ENCODE measurements around the gene SPRR1A.
A peak's percentile ranks its signal among the peaks of the same experiment; 100 is the strongest.

SPRR1A gene

GRCh38 chr1:152960452-152961044, 23.3 kb upstream of the SPRR1A start:
- Histone ChIP-seq H3K9ac (ENCODE audit: low read length) (no peak overlapping the region), H3K4me2 (ENCODE audit: low read length) (no peak overlapping the region), H3K4me3 (ENCODE audit: low read depth, low read length, poor library complexity, severe bottlenecking) (no peak overlapping the region)

DNA sequence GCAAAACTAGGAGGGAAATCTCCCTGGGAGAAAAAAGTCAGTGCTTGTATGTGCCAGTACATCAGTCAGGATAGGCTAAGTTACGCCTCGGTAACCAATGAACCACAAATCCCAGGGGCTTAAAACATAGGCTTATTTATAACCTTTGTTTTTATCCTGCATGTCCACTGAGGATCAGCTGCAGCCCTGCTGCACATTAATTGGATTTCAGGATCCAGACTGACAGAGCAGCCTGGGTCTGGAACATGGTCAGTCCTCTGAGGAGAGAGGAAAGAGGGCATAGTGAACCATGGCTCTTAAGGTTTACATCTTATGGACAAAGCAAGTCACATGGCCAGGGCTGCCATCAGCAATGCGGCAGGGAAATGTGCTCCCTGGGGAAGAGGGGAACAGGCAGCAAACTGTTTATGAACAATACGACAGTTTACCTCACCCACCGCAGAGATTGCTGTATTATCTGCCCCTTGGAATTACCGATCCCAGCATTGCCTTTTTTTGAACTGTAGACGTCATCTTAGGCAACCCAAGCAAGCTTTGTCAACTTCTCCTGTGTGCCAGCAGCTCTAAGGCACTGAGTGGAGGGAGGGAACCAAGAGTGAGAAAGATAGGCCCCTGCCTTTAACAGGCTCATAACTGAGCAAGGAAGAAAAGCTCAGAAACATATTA, 22.5 kb upstream of the SPRR1A start:
- H3K9ac ChIP-seq (ENCODE audit: low read length): no peak overlapping the region
- no peaks in the 10 kb centered on the region for H3K79me2 ChIP-seq (ENCODE audit: insufficient read depth, low read length)
- no peaks in the 10 kb centered on the region for H3K4me1 ChIP-seq (ENCODE audit: insufficient read depth, low read length, severe bottlenecking)
- no peaks in the 10 kb centered on the region for H3K27me3 ChIP-seq (ENCODE audit: insufficient read depth, low read length)
- H3K9me2 ChIP-seq (ENCODE audit: low read depth, low read length): no peaks in the 10 kb centered on the region
- H3F3A ChIP-seq (ENCODE audit: insufficient read depth, low read length): no peaks in the 10 kb centered on the region
- no peaks in the 10 kb centered on the region for H3K9me3 ChIP-seq (ENCODE audit: low read length)
- no peak overlapping the region for H3K27ac ChIP-seq (ENCODE audit: low read depth, low read length, poor library complexity, severe bottlenecking)
- TF ChIP-seq EZH2 (IDR thresholded peaks at IDR 0.05; ENCODE audit: borderline replicate concordance, low read length): no peak
- TF ChIP-seq, protein P1, sequence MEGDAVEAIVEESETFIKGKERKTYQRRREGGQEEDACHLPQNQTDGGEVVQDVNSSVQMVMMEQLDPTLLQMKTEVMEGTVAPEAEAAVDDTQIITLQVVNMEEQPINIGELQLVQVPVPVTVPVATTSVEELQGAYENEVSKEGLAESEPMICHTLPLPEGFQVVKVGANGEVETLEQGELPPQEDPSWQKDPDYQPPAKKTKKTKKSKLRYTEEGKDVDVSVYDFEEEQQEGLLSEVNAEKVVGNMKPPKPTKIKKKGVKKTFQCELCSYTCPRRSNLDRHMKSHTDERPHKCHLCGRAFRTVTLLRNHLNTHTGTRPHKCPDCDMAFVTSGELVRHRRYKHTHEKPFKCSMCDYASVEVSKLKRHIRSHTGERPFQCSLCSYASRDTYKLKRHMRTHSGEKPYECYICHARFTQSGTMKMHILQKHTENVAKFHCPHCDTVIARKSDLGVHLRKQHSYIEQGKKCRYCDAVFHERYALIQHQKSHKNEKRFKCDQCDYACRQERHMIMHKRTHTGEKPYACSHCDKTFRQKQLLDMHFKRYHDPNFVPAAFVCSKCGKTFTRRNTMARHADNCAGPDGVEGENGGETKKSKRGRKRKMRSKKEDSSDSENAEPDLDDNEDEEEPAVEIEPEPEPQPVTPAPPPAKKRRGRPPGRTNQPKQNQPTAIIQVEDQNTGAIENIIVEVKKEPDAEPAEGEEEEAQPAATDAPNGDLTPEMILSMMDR (IDR thresholded peaks at IDR 0.05; ENCODE audit: low read length): no peak
- H4K20me1 ChIP-seq (ENCODE audit: insufficient read depth, low read length): no peaks in the 10 kb centered on the region
- H2AFZ ChIP-seq (ENCODE audit: low read length): no peak overlapping the region
- no peak overlapping the region for H3K4me2 ChIP-seq (ENCODE audit: low read length)
- no peak overlapping the region for H3K4me3 ChIP-seq (ENCODE audit: low read depth, low read length, poor library complexity, severe bottlenecking)
- H3K36me3 ChIP-seq (ENCODE audit: insufficient read depth, low read length): no peaks in the 10 kb centered on the region

More at GRCh38 chr1:152960452-152961044, 23.3 kb upstream of the SPRR1A start:
- Histone ChIP-seq H3K27me3 (ENCODE audit: insufficient read depth, low read length) (no peaks in the 10 kb centered on the region), H4K20me1 (ENCODE audit: insufficient read depth, low read length) (no peaks in the 10 kb centered on the region), H3K4me1 (ENCODE audit: insufficient read depth, low read length, severe bottlenecking) (no peaks in the 10 kb centered on the region), H3K36me3 (ENCODE audit: insufficient read depth, low read length) (no peaks in the 10 kb centered on the region), H3K9me2 (ENCODE audit: low read depth, low read length) (no peaks in the 10 kb centered on the region), H2AFZ (ENCODE audit: low read length) (no peak overlapping the region), H3K79me2 (ENCODE audit: insufficient read depth, low read length) (no peaks in the 10 kb centered on the region), H3F3A (ENCODE audit: insufficient read depth, low read length) (no peaks in the 10 kb centered on the region), H3K27ac (ENCODE audit: low read depth, low read length, poor library complexity, severe bottlenecking) (no peak overlapping the region), H3K9me3 (ENCODE audit: low read length) (no peaks in the 10 kb centered on the region)
- TF ChIP-seq, protein P1 (IDR thresholded peaks at IDR 0.05; ENCODE audit: low read length): peak; percentile 50
- no peak for TF ChIP-seq EZH2 (IDR thresholded peaks at IDR 0.05; ENCODE audit: borderline replicate concordance, low read length)

GRCh38 chr1:152962876-152963415, 20.9 kb upstream of the SPRR1A start:
- no peaks in the 10 kb centered on the region for H3K9me2 ChIP-seq (ENCODE audit: low read depth, low read length)
- no peaks in the 10 kb centered on the region for H4K20me1 ChIP-seq (ENCODE audit: insufficient read depth, low read length)
- no peaks in the 10 kb centered on the region for H3K79me2 ChIP-seq (ENCODE audit: insufficient read depth, low read length)
- no peaks in the 10 kb centered on the region for H3K9me3 ChIP-seq (ENCODE audit: low read length)
- no peaks in the 10 kb centered on the region for H3K27me3 ChIP-seq (ENCODE audit: insufficient read depth, low read length)
- TF ChIP-seq, protein P1 (IDR thresholded peaks at IDR 0.05; ENCODE audit: low read length): no peak
- TF ChIP-seq EZH2 (IDR thresholded peaks at IDR 0.05; ENCODE audit: borderline replicate concordance, low read length): no peak
- no peaks in the 10 kb centered on the region for H3K4me1 ChIP-seq (ENCODE audit: insufficient read depth, low read length, severe bottlenecking)
- H3K4me2 ChIP-seq (ENCODE audit: low read length): no peak overlapping the region
- H3K27ac ChIP-seq (ENCODE audit: low read depth, low read length, poor library complexity, severe bottlenecking): no peak overlapping the region
- no peak overlapping the region for H3K9ac ChIP-seq (ENCODE audit: low read length)
- H2AFZ ChIP-seq (ENCODE audit: low read length): no peak overlapping the region
- no peaks in the 10 kb centered on the region for H3F3A ChIP-seq (ENCODE audit: insufficient read depth, low read length)
- no peaks in the 10 kb centered on the region for H3K36me3 ChIP-seq (ENCODE audit: insufficient read depth, low read length)
- H3K4me3 ChIP-seq (ENCODE audit: low read depth, low read length, poor library complexity, severe bottlenecking): no peak overlapping the region

All from OCI-LY1 (cell line).